ENCODE data around the gene INPP4B.

INPP4B gene

DNA sequence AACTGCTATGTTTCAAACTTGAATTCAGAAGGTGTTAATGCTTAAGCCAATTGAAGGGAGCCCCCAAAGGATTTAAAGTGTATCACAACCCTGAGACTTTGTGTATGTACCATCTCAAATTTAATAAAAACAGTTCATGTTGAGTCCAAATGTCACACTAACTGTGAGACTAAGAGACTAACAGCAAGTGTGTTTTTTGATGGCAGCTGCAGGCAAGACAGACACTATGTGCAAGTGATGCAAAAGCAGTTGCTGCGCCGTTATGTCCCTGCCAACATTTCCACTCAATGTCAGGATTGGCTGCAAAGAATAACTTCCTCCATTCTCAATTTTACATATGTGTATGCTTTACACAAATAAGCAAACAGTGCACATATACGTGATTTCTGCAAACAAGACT lies 615.1 kb downstream of the INPP4B start:
- H3K4me3 ChIP-seq (ENCODE audit: low read depth, low read length) = no peak overlapping the region
- TF ChIP-seq, protein P1, sequence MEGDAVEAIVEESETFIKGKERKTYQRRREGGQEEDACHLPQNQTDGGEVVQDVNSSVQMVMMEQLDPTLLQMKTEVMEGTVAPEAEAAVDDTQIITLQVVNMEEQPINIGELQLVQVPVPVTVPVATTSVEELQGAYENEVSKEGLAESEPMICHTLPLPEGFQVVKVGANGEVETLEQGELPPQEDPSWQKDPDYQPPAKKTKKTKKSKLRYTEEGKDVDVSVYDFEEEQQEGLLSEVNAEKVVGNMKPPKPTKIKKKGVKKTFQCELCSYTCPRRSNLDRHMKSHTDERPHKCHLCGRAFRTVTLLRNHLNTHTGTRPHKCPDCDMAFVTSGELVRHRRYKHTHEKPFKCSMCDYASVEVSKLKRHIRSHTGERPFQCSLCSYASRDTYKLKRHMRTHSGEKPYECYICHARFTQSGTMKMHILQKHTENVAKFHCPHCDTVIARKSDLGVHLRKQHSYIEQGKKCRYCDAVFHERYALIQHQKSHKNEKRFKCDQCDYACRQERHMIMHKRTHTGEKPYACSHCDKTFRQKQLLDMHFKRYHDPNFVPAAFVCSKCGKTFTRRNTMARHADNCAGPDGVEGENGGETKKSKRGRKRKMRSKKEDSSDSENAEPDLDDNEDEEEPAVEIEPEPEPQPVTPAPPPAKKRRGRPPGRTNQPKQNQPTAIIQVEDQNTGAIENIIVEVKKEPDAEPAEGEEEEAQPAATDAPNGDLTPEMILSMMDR (IDR thresholded peaks at IDR 0.05; ENCODE audit: insufficient read depth, low read length, missing control alignments) = no peak
- no peak for DNase-seq (ENCODE audit: low read depth, low spot score)
- ChIA-PET CTCF (no interaction called here), POLR2A (no interaction called here)

DNA sequence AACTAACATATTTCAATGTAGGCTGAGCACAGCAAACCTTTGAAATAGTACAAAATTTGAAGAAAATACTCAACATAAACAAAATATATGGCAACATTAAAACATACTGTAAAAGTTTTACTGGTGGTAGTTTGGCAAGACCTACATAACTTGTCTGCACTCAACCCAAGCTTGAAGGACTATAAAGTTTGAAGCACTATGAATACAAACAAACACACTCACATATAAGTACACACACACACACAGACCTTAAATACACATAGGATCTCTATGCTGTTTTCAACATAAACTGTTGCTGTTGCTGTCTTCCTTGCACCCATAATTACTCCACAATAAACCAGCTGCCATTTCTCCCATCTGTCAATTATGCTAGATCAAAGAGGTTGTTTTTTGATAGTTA lies 620.1 kb downstream of the INPP4B start:
- ChIA-PET CTCF (no interaction called here), POLR2A (no interaction called here)
- TF ChIP-seq, protein P1 (IDR thresholded peaks at IDR 0.05; ENCODE audit: insufficient read depth, low read length, missing control alignments) = no peak
- DNase-seq (ENCODE audit: low read depth, low spot score) = no peak
- no peak overlapping the region for H3K4me3 ChIP-seq (ENCODE audit: low read depth, low read length)

DNA sequence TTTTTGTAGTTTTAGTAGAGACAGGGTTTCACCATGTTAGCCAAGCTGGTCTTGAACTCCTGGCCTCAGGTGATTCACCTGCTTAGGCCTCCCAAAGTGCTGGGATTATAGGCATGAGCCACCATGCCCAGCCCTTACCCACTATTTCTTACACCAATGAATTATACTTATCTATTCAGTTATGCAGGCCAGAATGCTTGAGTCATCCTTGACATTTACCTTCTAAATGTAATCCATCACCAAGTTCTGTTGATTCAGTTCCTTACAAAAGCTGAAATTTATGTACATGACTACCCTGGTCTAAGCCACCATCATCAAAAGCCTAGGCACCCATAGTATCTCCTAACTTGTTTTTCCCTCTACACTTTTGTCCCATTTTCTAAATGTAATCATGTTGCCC lies 624.0 kb downstream of the INPP4B start:
- H3K4me3 ChIP-seq (ENCODE audit: low read depth, low read length) = no peak overlapping the region
- TF ChIP-seq, protein P1 (IDR thresholded peaks at IDR 0.05; ENCODE audit: insufficient read depth, low read length, missing control alignments) = no peak
- POLR2A ChIA-PET = no interaction called here
- CTCF ChIA-PET = no interaction called here
- DNase-seq (ENCODE audit: low read depth, low spot score) = no peak

DNA sequence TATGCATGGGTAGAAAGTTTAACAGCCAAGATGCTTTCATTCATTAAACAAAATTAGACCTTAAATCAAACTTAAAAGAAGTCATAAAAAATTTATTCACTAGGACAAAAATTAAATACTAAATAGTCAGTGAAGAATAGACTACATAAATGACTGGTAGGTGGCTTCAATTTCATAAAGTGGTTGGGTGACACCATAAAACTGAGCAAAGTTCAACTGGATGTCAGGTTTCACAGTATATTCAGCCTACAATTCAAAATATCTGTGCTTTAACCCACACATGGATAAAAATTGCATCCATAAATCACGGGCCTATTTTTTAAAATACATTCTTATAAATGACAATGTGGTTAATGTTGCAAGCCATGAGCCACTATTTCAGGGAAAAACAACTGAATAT lies 627.4 kb downstream of the INPP4B start:
- CTCF ChIA-PET = no interaction called here
- TF ChIP-seq, protein P1 (IDR thresholded peaks at IDR 0.05; ENCODE audit: insufficient read depth, low read length, missing control alignments) = no peak
- H3K4me3 ChIP-seq (ENCODE audit: low read depth, low read length) = no peak overlapping the region
- POLR2A ChIA-PET = no interaction called here
- DNase-seq (ENCODE audit: low read depth, low spot score) = no peak

DNA sequence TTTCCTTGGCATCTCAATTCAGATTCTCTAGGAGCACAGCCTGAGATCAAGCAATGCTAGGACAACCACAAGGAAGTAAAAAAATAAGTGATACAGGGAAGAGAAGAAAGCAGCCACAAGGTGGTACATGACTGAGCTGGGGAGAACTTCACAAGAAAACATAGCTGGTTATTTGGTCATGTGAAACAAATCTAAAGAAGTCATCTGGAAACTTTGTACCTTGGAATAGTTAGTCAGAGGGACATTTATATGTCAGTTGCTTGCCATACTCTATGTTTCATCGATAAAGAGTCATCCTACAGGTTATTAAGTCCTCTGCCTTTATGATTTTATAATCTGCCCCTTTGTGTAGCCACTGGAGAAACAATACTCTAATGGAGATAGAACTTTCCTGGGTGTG lies 634.7 kb downstream of the INPP4B start:
- TF ChIP-seq, protein P1 (IDR thresholded peaks at IDR 0.05; ENCODE audit: insufficient read depth, low read length, missing control alignments) = no peak
- POLR2A ChIA-PET = no interaction called here
- CTCF ChIA-PET = no interaction called here
- DNase-seq (ENCODE audit: low read depth, low spot score) = no peak
- H3K4me3 ChIP-seq (ENCODE audit: low read depth, low read length) = no peak overlapping the region

DNA sequence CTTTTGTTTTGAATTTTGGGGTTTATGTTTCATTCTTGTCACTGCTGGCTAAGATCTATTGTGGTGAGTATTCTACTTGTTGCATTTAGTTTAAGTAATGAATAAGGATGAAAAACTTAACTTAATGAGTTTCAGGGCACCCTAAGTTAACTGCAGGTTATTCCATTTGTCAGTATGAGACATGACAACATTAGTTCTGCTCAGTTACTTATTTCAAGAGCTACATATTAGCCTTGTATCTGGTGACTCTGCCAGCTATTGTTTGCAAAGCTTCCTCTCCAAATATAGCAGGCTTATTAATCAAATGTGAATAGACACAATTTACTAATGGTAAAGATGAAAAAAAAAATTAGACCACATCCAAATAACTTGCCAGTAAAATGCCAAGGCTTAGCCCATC lies 642.6 kb downstream of the INPP4B start:
- TF ChIP-seq, protein P1 (IDR thresholded peaks at IDR 0.05; ENCODE audit: insufficient read depth, low read length, missing control alignments) = no peak
- H3K4me3 ChIP-seq (ENCODE audit: low read depth, low read length) = no peak overlapping the region
- DNase-seq (ENCODE audit: low read depth, low spot score) = no peak
- CTCF ChIA-PET = interaction anchor here (1.0 kb wide), 1 partner anchor 8 kb away, joined by 3 read pairs; no protein-coding TSS in a partner anchor
- POLR2A ChIA-PET = no interaction called here

Data from AG04449 (cell line).